Epidermal melanocyte (primary cell): ENCODE data around the gene USH2A.

Source experiments
- DNase-seq: peaks from one replicate; pipeline ENCODE4 v3.0.0; 2011; ENCODE audit warnings: low spot score; ENCODE audit not compliant: insufficient read length

Gene USH2A

DNA sequence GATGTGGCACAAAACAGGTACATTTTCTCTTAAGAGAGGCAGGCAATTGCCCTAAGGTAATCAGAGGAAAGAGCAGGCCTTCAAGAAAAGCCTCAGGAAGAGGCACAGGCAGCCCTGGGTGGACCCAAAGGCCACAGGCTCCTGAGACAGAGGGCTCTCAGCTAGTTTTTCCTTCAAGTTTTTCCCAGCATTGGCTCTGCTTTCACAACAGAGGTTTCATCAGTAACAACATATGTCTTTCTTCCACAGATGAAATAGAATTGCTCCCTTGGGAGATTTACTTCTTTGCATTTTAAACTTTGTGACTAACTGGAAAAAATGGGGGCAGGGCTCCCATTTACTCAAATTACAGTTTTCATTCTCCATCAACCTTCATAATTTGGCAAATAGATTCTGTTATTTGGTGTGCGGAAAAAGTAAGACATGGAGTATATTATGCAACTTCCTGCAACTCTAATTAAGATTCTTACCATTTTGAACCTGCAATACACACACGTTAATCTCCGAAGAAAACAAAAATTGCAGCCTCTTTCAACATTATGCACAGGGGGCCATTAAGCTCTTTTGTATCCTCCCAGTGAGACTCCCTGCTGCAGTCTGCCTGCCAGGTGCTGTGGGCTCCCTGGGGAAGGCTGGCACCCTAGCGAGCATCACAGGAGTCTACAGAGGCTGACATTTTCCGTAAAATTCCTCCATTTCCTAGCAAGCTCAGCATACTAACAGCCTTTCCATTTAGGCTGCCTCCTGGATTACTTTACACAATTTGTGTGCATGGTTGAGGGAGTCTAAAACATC, 282.3 kb downstream of the USH2A start:
- no peak for DNase-seq

DNA sequence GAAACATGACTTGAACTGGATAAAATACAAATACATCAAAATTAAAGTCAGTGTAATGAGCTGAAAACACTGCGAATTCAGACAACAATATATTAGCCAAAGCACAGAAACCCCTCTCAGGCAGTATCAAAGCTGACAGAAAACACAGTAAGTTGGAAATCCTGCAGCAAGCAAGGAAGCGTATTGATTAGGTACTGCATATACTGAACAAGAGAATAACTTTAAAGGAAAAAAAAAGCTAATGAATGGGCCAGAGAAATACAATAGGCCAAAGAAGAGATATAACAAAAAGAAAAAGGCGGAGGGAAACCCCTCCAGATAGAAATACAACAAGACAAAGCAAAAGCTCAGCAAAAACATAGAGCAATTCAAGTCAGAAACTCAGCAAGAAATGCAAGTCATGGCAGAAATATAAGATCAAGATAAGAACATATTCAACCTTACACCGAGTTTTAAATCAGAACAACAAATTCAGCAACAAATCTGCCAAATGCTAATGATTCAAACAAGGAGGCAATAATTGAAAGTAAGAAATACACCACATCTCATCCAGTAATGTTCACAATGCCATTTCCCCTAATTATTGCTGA, 299.0 kb downstream of the USH2A start:
- DNase-seq: no peak

DNA sequence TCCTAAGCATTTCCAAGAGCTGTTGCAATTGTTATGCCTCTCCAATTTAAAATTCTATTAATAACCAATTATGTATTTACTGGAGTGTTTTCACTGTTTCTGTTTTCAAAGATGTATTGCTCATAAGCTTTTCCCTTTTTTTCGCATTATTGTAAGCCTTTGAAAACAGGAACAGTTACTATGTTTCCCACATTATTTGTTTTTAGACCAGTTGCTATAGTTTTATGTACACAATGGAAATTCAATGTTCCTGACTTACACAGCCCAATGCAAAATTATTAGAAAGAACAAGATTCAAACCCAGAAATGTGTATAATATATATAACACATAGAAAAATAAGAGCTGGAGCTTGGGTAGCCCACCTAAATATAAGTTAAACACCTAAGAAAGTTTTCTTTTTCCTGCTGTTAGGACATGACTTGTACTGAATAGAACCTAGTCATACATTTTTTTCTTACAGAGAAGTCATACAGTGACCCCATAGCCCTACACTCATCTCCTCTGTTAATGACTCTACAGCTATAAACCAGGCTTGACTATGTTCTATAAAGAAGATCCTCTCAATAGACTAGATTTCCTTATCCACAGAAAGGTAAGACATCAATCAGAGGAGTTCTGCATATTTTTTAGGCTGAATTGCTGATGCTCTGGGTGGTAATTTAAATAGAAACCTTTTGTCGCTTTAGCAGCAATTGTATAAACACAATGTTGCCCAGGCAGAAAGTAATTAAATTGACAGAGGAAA, 299.6 kb downstream of the USH2A start:
- DNase-seq: no peak

DNA sequence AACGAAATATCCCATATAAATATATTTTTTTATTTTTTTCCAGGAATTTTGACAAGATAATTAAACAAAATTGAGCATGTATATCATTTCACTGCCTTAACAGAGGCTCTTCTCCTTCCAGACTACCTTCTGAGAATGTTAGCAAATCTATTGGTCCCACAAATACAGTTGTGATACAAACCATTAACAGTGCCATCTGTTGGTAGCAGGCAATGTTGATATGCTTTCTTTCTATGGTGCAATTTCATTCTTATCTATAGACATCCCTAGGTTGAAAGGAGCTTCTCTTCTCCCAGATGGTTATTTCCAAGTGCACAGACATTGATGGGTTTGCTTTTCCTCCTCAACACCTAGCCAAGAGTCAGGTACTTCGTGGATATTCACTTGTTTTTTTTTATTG, 303.6 kb downstream of the USH2A start:
- no peak for DNase-seq

DNA sequence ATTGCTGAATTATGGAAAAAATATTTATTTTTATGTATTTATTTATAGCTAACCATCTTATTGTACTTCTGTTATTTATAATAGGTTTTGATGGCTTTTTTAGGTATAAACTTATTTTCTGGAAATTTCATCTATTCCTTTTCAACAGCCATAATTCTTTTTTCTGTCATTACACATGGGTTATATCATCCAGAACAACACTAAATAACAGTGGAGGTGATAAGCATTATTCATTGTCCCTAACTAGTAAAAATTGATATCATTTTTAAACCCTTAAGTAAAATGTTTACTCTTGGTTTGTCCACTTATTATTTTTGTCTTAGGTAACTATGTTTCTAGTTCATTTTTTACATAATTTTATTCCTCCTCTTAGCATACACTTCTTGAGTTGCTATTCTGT, 309.1 kb downstream of the USH2A start:
- no peak for DNase-seq

DNA sequence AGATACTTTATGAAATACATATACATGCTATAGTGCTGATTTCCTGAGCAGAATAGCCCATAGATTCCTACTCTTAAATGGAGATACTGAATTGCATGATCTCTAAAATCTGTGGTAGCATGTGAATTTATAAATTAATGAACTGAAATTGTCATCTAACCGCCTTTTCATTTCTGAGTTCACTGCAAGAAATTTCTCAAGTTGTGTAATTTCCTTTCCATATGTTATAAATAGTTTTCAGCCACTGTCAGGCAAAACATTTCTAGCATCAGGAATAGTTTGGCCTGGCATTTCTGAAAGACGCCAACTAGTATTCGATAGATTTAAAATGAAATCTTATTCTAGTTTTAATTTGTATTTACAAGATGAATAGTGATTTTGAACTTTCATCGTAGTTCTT, 310.1 kb downstream of the USH2A start:
- no peak for DNase-seq

DNA sequence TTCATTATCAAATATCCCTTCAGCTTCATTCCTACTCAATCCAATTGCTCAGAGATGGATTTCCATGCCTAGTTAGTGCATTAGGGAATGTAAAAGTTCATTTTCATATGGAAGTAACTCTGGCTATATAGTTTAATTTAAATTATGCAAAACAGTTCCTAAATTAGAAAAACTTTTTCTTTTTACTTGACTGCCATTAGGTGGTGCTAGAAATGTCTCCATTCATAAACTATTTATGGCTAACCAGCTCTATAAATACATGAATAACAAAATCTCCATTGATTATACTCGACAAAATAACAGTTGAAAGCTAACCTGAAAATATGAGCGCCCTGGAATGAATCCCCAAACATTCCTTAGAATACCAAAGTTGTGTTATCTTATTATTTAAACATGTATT, 311.4 kb downstream of the USH2A start:
- no peak for DNase-seq

DNA sequence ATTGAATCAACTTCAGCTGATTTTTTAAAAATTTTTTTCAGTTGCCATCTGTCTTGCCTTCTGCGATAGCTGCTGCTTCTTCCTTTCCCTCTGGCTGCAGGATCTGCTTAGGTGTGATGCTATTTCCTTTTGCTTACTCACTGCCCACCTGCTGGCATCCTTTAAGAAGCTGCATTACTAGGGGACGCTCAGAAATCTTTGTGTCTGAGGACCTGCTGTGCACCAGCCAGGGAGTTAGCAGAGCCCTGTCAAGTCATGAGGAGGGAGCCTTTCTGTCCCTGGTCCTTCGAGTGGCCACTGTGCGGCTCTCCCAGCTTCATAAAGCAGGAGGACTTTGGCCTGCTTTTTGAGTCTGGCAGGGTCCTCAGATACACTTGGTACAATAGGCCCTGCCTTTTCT, 327.8 kb downstream of the USH2A start:
- no peak for DNase-seq

DNA sequence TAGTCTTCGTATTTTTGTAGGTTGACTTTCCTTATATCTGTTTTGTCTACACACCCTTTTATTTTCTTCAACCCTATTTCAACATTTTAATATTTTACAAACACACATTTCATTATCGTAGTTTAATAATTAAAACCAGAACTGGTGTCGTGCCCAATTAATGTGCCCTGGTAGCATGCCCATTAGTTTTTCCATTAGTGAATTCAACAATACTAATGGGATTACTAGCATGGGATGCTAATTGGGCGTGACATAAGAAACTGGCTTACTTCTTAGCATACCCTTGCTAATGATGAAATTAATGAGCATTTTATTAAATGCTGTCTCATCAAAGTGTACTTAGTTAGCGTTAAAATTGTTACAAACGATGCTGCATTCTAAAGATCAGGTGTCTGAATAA, 332.7 kb downstream of the USH2A start:
- no peak for DNase-seq

DNA sequence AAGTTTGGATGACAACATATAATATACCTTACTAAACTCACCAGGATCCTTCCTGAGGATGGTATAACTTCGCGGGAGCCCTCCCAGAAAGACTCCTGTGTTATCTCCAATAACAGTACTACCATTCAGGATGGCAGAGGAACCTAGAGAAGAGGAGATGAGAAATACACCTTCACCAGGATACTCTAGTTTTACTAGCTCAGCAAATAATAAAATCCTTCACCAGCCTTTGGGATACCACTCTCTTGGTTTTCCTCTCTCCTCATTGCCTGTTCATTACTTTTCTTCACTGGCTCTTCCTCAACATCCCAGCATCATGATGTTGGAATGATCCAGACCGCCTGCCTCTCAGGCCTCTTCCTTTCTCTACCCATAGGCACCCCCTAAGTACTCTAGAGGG, 336.6 kb downstream of the USH2A start:
- DNase-seq: no peak

DNA sequence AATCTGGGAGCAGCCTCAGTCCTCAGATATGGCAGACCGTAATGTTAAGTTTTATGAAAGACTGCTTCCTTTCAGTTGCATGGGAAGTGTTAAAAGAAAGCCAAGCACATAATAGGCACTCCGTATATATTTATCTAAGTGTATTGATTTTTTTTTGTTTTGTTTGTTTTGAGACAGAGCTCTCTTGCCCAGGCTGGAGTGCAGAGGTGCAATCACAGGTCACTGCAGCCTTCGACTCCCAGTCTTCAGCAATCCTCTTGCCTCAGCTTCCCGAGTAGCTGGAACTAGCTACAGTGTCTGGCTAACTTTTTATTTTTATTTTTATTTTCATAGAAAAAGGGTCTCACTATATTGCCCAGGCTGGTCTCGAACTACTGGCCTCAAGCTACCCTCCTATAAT, 341.8 kb downstream of the USH2A start:
- DNase-seq: no peak

DNA sequence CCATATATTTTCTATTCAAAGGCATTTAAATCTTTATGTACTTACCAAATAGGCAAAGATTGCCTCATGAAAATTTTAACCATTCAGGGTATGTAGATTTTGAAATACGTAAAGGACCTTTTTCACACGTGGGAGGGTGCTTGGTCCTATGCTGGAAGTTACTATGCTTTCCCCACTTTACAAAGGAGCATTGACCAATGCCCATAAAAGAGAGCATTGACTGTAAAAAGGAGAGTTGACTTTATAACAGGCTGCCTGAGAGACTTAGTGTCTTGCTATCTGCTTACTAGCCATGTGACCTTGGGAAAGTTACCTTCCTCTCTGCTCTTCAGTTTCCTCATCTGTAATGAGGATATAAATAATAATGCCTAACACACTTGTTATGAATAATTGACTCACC, 346.5 kb downstream of the USH2A start:
- DNase-seq: no peak

DNA sequence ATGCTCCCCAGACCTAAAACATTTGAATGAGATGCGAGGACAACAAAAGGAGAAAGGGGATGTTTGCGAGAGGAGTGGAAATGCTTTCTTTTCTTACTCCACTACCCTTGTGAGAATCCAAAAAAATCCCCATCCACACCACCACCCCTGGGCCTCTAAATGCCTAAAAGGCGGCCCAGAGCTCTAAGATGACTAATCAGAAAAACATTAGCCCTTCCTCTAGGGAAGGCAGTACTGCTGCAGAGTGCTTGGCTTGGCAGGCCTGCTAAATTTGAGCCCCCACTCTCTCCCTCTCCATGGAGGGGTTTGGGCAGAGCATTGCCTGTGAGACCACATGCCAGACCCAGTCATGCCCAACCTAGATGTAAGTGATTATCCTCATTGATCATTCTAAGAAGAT, 347.9 kb downstream of the USH2A start:
- no peak for DNase-seq

DNA sequence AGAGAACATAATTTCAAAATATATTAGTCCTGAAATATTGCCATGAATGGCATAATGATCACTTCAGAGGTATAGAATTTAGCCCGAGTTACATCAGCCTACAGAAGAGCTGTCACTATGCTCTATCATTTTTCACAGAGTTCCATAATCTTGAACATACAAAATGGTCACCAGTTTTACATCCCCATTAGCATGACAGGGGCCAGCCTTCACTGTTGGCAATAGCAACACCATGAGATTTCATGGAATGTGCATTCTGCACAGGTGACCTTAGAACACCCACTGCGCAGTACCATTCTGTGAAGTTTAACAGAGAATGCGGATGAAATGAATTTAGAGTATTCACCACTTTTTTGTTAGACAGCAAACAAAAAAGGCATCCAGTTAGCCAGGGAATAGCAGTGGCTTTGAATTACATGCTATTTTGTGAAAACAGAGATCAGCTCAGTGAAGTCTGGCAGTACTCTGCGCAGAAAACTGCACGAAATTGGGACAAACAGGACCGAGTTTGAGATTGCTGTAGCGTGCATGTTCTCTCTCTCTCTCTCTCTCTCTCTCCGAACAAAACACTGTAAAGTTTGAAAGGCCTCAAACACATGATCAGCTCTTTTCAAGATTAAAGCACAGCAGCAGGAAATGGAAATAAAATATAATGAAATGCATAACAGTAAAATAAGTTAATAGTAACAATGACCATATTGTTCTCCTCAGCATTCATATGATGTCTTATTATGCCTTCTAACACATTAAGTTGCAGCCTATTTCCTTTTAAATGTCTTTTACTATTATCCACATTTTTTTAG, 349.3 kb downstream of the USH2A start:
- DNase-seq: no peak

DNA sequence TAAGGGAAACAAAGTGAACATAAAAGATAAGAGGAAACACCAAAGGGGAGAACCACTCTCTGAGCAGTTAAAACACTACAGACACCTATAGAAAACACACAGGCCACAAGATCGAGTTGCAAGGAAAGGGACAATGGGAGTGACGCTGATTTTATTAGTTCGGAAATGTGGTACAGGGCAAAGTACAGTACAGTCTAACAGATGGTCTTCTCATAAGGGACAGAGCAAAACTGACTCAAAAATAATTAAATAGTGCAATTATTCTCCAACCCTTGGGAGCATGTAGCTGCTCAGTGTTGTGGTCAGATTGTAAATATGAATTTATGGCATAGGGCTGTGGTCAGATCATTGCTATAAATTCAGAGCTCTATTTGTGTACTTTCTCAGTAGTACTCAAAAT, 352.0 kb downstream of the USH2A start:
- no peak for DNase-seq

DNA sequence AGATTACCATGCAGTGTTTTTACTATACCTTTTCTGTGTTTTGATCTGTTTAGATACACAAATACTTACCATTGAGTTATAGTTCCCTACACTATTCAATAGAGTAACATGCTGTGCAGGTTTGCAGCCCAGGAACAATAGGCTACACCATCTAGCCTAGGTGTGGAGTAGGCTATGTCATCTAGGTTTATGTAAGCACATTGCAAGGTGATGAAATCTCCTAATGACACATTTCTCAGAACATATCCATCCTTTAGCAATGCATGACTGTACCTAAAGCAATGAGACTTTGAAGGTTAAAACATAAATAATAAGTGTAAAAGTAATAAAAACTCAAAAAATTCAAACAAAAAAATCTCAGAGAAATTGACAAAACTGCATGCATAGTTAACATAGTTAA, 358.6 kb downstream of the USH2A start:
- DNase-seq: no peak

DNA sequence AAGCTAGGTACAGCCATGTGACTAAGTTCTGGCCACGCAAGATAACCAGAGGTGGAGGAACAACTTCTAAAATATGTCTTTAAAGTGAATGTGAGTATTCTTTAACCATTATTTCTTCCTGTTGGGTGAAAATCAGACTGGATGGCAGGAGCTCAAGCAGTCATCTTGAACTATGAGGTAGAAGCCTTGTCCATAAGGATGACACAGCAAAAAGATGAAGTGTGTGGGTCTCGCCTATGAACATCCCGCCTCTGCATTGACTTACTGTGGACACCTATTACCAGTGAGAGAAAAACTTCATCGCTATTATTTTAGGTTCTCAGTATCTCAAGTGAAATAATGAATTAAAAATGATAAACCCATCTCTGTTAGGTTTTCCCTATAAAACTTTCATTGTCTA, 365.3 kb downstream of the USH2A start:
- DNase-seq: no peak

DNA sequence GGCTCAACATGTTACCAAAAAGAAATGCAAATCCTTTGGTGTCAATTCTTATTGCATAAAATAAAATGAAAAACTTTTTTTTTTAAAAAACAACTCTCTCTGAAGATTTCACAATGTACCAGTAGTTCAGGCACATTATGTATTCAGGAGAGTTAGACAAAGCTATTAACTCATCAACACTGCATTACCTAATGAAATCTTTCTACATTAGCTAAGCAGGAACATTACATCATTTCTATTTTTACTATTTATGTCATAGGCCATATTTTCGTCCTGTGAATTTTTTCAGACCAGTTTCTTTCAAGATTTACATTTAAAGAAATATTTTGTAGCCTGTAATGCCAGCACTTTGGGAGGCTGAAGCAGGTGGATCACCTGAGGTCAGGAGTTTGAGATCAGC, 366.2 kb downstream of the USH2A start:
- no peak for DNase-seq

DNA sequence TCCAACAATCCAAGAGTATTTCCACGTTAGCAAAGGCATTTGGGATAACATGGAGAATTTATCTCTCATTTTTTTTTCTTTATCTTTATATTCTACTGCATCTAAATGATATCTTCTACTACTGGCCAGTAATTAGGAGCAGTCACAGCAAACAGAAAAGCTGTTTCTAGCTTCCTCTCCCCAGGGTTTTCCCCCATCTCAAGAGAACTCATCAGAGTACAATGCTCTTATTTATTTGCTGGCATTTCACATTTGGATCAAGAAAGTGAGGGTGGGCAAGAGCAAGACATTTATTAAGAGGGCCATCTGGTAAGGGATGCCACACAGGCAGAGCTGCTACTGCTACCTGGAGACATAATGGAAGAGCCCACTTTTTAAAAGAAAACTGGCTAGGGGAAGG, 368.2 kb downstream of the USH2A start:
- no peak for DNase-seq

DNA sequence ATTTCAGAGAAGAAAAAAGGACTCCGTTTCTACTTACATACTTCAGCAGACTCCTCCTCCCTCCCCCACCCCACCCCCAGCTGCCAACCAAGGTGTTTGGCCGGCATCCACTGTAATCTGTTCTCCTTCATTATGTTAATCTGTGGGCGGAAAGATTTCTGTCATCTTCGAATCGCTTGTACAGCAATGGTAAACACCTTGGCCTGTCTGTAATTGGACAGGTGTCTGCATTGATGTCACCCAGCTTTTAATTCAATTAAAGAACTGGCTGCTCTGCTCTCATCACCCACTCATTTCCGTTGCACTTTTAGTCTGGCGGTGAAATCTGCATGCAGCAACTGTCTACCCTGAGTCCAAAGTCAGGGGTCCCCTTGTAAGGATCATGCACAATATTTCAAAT, 368.6 kb downstream of the USH2A start:
- DNase-seq: no peak

DNA sequence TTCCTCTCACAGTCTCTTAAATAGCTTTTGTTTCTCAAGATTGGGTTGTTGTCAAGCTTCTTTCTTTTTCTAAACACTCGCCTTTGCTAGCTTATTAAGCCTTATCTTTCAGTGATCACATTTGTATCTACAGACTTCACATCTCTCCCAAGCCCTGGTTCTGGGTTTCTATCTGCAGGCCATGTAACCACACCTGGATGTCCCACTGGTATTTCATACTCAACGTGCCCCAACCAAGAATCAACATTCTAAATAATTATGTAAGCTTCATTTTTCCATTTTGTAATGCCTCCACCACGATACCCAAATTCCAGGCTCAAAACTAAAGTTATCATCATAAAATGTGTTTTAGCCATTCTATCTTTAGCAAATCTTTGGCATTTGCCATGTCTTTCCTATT, 372.2 kb downstream of the USH2A start:
- no peak for DNase-seq
